Right ventricle myocardium inferior (tissue), 1 donor: ENCODE results near the gene WDR93. TPM values are rescaled to one million over a fixed set of nuclear protein-coding genes. Genes with fewer than 3 reads are reported as not detected.

ENCODE experiments used
- ATAC-seq: fragments of 200-7000 bp; cut with Tn5 transposase; one replicate; pipeline ENCODE4 v1.9.1; 2020; ENCODE audit warnings: mild to moderate bottlenecking, moderate library complexity
- DNase-seq: peaks from one replicate; pipeline ENCODE4 v3.0.0; 2021; ENCODE audit errors: missing footprints
- intact Hi-C: fragments of 100-400 bp; cut with DNase I; formaldehyde crosslinking; loops from one replicate; pipeline ENCODE4 v1.11.0; 2022
- total RNA-seq: library from RNA; stranded (reverse); fragmentation: NEBNext Ultra II Directional; extraction: Animal tissue kit (Norgen Biotek cat#: 25700); gene quantifications from one replicate; pipeline ENCODE4 v1.2.1, GENCODE V29; 2021
- donor health status: DM: no; HTN: yes; CAD: no; lungs with severe emphysema.

The WDR93 gene
- total RNA-seq, 1 donor from 2014 or later = not detected

GRCh38 chr15:89657686-89658200 is 32.9 kb upstream of the WDR93 start:
- ATAC-seq (no peak), DNase-seq (no peak)
- intact Hi-C loops = no loop called here

- ATAC-seq (no peak), DNase-seq (no peak)
- intact Hi-C loops = no loop called here
Measured at GRCh38 chr15:89659295-89659694, 31.3 kb upstream of the WDR93 start.

- no peak for DNase-seq
- ATAC-seq = no peak
- intact Hi-C loops = no loop called here
Measured at GRCh38 chr15:89660556-89660955, 30.1 kb upstream of the WDR93 start.

GRCh38 chr15:89662893-89663626 is 27.6 kb upstream of the WDR93 start:
- ATAC-seq = peak; percentile 89
- intact Hi-C loops = no loop called here
- peak; percentile 85 for DNase-seq

- DNase-seq (no peak), ATAC-seq (no peak)
- intact Hi-C loops = no loop called here
Measured at GRCh38 chr15:89664441-89665350, 25.9 kb upstream of the WDR93 start.

- DNase-seq (peak; percentile 85), ATAC-seq (peak; percentile 79)
- intact Hi-C loops = no loop called here
Measured at GRCh38 chr15:89665449-89666181, 25.0 kb upstream of the WDR93 start.

- DNase-seq (no peak), ATAC-seq (peak; percentile 13)
- intact Hi-C loops = no loop called here
Measured at GRCh38 chr15:89666184-89666857, 24.3 kb upstream of the WDR93 start.

GRCh38 chr15:89666858-89667705 is 23.5 kb upstream of the WDR93 start:
- intact Hi-C loops = no loop called here
- ATAC-seq (no peak), DNase-seq (no peak)

GRCh38 chr15:89667706-89667960 is 23.0 kb upstream of the WDR93 start:
- intact Hi-C loops = no loop called here
- ATAC-seq (no peak), DNase-seq (no peak)

GRCh38 chr15:89668171-89668570 is 22.4 kb upstream of the WDR93 start:
- ATAC-seq (no peak), DNase-seq (no peak)
- intact Hi-C loops = no loop called here

- ATAC-seq = no peak
- intact Hi-C loops = no loop called here
- DNase-seq = no peak
Measured at GRCh38 chr15:89669309-89669865, 21.2 kb upstream of the WDR93 start.

- no peak for ATAC-seq
- DNase-seq = no peak
Measured at GRCh38 chr15:89669941-89670340, 20.7 kb upstream of the WDR93 start.

GRCh38 chr15:89670971-89671560 is 19.5 kb upstream of the WDR93 start:
- ATAC-seq (no peak), DNase-seq (no peak)
- intact Hi-C loops = no loop called here

More at GRCh38 chr15:89669941-89670340, 20.7 kb upstream of the WDR93 start:
- intact Hi-C loops = no loop called here

- ATAC-seq (no peak), DNase-seq (no peak)
- intact Hi-C loops = no loop called here
Measured at GRCh38 chr15:89671687-89672086, 18.9 kb upstream of the WDR93 start.

GRCh38 chr15:89672221-89673164 is 18.1 kb upstream of the WDR93 start:
- ATAC-seq (no peak), DNase-seq (no peak)
- intact Hi-C loops = no loop called here

- ATAC-seq (no peak), DNase-seq (no peak)
- intact Hi-C loops = no loop called here
Measured at GRCh38 chr15:89673165-89673512, 17.5 kb upstream of the WDR93 start.
